Glutamatergic neuron (in vitro differentiated cells): ENCODE measurements around the gene SAP25. TPM values are rescaled to one million over a fixed set of nuclear protein-coding genes. Genes with fewer than 3 reads are reported as not detected.
A peak's percentile ranks its signal among the peaks of the same experiment; 100 is the strongest.

Source experiments
- DNase-seq: peaks from one replicate; pipeline ENCODE4 v3.0.0; 2022
- H3K27ac Mint-ChIP-seq: one replicate; pipeline ENCODE4 v1.8.0; 2020; ENCODE audit warnings: mild to moderate bottlenecking, mixed read lengths, inconsistent platforms; ENCODE audit not compliant: unreplicated experiment
- H3K27me3 Mint-ChIP-seq: one replicate; pipeline ENCODE4 v1.8.0; 2020; ENCODE audit warnings: mild to moderate bottlenecking, moderate library complexity, mixed read lengths, inconsistent platforms; ENCODE audit not compliant: unreplicated experiment
- H3K36me3 Mint-ChIP-seq: one replicate; pipeline ENCODE4 v1.8.0; 2020; ENCODE audit warnings: mild to moderate bottlenecking, mixed read lengths, inconsistent platforms; ENCODE audit not compliant: unreplicated experiment
- H3K4me1 Mint-ChIP-seq: one replicate; pipeline ENCODE4 v1.8.0; 2020; ENCODE audit warnings: mild to moderate bottlenecking, low read depth, mixed read lengths, inconsistent platforms; ENCODE audit not compliant: unreplicated experiment
- H3K4me3 Mint-ChIP-seq: one replicate; pipeline ENCODE4 v1.8.0; 2020; ENCODE audit warnings: mild to moderate bottlenecking, mixed read lengths, inconsistent platforms; ENCODE audit not compliant: unreplicated experiment
- H3K9me3 Mint-ChIP-seq: one replicate; pipeline ENCODE4 v1.8.0; 2020; ENCODE audit warnings: mild to moderate bottlenecking, moderate library complexity, mixed read lengths, inconsistent platforms; ENCODE audit not compliant: unreplicated experiment
- total RNA-seq: library from RNA; stranded (reverse); fragmentation: NEBNext Ultra II Directional; extraction: Animal tissue kit (Norgen Biotek cat#: 25700); gene quantifications from one replicate; pipeline ENCODE4 v1.2.1, GENCODE V29; 2021; ENCODE audit not compliant: unreplicated experiment
- TF ChIP-seq, protein P1 (sequence below): fragments of 200-600 bp; sonication (generic); IDR thresholded peaks from one replicate; pipeline ENCODE4 v1.5.0; 2021; ENCODE audit not compliant: partially characterized antibody, unreplicated experiment

The SAP25 gene
- total RNA-seq, 1 donor from 2014 or later: 8.0 TPM

DNA sequence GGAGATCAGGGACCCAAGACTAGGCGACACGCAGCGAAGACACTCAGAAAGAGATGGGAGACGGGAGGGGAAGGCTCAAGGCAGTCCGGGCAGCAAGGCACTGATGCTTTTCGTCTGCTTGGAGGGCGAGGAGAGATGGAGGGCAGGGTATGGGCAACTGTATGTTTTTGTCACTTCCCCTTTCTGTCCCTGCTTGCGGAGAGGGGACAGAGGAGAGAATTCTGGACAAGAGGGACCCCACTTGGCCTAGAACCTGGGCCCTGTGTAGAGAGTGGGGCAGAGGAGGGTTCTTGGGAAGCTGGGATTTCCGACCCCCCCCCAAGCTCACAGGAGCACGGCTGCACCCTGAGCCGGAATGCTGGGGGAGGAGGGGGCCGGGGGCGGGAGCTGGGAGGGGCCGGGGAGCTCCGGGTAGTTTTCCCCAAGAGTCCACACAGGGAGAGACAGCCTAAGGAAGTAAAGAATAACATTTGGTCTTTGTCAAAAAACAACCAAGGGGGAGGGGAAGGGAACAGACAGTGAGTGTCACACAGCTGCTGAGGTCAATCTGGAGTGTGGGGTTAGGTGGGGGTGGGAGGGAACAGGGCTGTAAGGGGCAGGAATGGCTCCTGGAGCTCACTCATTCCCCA, 10.5 kb upstream of the SAP25 start:
- DNase-seq: no peak
- peaks cover 22% of the 10 kb centered on the region for H3K4me1 Mint-ChIP-seq

DNA sequence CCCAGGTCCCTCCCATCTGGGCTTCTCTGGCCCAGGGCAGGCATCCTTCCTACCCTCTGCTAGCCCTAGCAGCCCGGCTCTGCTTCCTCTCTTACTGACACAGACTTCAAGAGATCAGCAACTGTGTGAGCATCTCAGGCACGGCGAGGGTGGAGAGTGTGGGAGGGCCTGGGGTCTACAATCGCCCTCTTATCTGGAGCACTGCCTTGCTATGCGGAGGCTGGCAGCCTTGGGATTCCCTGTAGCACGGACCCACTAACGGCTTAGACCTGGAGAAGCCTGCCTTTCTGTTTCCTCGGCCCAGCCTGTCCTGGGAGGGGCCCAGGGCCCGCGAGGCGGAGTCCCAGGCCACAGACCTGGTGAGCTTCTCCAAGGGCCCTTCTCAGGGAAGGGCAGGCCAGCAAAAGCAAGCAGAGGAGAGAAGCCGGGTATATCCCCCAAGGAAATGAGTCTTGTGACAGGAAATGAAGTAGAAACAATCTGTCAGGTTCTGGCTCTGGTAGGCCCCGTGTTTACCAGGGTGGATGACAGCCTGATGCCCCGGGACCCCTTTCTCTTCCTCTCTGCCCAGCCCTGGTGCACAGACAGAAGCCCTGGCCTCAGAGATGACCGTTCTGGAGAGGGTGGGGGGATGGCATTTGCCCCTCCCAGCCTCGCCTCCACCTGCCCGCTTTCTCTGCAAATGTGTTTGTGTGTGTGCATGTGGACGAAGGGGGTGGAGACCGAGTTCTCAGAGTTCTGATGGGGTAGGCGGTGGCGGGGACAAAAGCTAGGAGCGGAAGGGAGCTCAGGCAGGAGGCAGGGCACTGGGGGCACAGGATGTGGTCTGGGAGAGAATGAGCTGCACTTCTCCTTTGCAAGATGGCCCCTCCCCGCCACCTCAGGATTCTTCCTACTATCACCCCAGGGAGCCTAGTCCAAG, 9.7 kb upstream of the SAP25 start:
- H3K27me3 Mint-ChIP-seq: peaks cover 13% of the 10 kb centered on the region
- peak; percentile 30 for DNase-seq
- H3K4me1 Mint-ChIP-seq: peaks cover 18% of the 10 kb centered on the region
- no peaks in the 10 kb centered on the region for H3K36me3 Mint-ChIP-seq
- H3K27ac Mint-ChIP-seq: peak overlapping the region; percentile 98
- H3K9me3 Mint-ChIP-seq: peaks cover 12% of the 10 kb centered on the region
- peak overlapping the region; percentile 93 for H3K4me3 Mint-ChIP-seq
- TF ChIP-seq, protein P1, sequence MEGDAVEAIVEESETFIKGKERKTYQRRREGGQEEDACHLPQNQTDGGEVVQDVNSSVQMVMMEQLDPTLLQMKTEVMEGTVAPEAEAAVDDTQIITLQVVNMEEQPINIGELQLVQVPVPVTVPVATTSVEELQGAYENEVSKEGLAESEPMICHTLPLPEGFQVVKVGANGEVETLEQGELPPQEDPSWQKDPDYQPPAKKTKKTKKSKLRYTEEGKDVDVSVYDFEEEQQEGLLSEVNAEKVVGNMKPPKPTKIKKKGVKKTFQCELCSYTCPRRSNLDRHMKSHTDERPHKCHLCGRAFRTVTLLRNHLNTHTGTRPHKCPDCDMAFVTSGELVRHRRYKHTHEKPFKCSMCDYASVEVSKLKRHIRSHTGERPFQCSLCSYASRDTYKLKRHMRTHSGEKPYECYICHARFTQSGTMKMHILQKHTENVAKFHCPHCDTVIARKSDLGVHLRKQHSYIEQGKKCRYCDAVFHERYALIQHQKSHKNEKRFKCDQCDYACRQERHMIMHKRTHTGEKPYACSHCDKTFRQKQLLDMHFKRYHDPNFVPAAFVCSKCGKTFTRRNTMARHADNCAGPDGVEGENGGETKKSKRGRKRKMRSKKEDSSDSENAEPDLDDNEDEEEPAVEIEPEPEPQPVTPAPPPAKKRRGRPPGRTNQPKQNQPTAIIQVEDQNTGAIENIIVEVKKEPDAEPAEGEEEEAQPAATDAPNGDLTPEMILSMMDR: no peak

More for the DNA sequence above, 10.5 kb upstream of the SAP25 start:
- peaks cover 12% of the 10 kb centered on the region for H3K9me3 Mint-ChIP-seq
- peaks cover 13% of the 10 kb centered on the region for H3K27me3 Mint-ChIP-seq
- H3K4me3 Mint-ChIP-seq: peak overlapping the region; percentile 99
- H3K36me3 Mint-ChIP-seq: no peaks in the 10 kb centered on the region
- peak overlapping the region; percentile 98 for H3K27ac Mint-ChIP-seq
- TF ChIP-seq, protein P1: no peak

DNA sequence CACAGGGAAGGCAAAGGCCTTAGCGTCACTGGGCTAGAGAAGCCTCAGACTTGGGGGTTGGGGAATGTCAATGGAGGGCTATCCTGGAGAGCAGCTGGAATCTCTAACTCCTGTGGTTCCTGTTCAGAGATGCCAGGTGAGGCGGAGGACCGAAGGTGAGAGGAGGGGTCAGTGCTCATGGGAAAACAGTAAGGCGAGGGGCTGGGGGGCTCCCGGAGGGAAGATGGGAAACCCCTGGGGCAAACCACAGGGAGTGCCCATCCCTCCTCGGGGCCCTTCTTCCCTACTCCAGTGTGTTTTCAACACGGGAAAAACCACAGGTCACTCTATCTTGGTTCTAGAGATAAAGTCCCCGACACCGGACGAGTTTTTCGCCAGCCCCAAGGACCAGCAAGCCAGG, 8.9 kb upstream of the SAP25 start:
- DNase-seq: no peak
- Mint-ChIP-seq H3K9me3 (peaks cover 10% of the 10 kb centered on the region), H3K27me3 (peaks cover 13% of the 10 kb centered on the region), H3K4me1 (peaks cover 17% of the 10 kb centered on the region), H3K4me3 (peak overlapping the region; percentile 64), H3K27ac (peak overlapping the region; percentile 66), H3K36me3 (no peaks in the 10 kb centered on the region)
- TF ChIP-seq, protein P1: no peak

DNA sequence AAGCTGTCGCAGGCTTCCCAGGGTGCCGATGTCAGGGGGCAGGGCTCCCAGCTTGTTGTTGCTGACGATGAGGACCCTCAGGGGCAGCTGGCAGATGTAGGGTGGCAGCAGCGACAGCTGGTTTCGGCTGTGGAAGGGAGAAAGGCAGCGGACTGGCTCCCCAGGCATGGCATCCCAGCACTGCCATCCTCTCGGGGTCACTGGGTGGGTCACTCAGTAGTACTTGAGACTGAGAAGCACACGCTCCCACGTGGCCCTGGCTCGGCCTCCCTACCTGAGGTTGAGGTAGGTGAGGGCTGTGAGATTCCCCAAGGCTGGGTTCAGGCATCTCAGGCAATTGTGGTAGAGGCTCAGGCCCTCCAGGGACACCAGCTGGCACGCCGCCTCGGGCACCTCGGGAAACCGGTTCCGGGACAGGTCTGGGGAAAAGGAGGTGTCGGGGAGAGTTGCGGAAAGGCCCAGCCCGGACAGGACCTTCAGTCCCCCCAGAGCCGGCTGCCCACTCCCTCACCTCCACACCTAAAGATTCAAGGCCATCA, 8.4 kb upstream of the SAP25 start:
- no peak for DNase-seq
- TF ChIP-seq, protein P1: no peak
- Mint-ChIP-seq H3K4me3 (peak overlapping the region; percentile 64), H3K27me3 (peaks cover 13% of the 10 kb centered on the region), H3K4me1 (peaks cover 17% of the 10 kb centered on the region), H3K36me3 (no peaks in the 10 kb centered on the region), H3K9me3 (peaks cover 10% of the 10 kb centered on the region), H3K27ac (no peak overlapping the region)
